OCI-LY7 (cell line): ENCODE measurements around the gene LRIG1. TPM values are rescaled to one million over a fixed set of nuclear protein-coding genes. Genes with fewer than 3 reads are reported as not detected.

Source experiments
- BruUV-seq: library from RNA; stranded (reverse); fragments of 400-500 nt; replicated peaks from 2 replicates; lab custom pipeline; 2021; lab: Mats Ljungman, UMichigan
- CTCF ChIA-PET: fragments of 300-600 bp; sonication (Branson Sonifier 250); formaldehyde crosslinking; loops from one replicate; lab custom pipeline; 2022; ENCODE audit warnings: antibody characterized with exemption; ENCODE audit not compliant: unreplicated experiment; lab: Charles Lee
- POLR2A ChIA-PET: fragments of 300-600 bp; sonication (Branson Sonifier 250); formaldehyde crosslinking; loops from one replicate; lab custom pipeline; 2022; ENCODE audit warnings: antibody characterized with exemption; lab: Charles Lee
- DNase-seq: peaks from one replicate; pipeline ENCODE4 v3.0.0-alpha.2; 2015; ENCODE audit warnings: low spot score
- H2AFZ ChIP-seq: fragments of 200-600 bp; sonication (generic), shearing (Covaris generic); 2 replicates; pipeline ENCODE4 v1.6.1; 2014; ENCODE audit warnings: mild to moderate bottlenecking, antibody characterized with exemption, low read length, moderate library complexity
- H3K27ac ChIP-seq: fragments of 200-600 bp; sonication (generic); 2 replicates; pipeline ENCODE4 v1.5.1; 2014; ENCODE audit warnings: mixed run types, low read depth, mild to moderate bottlenecking, moderate library complexity, low read length, inconsistent platforms; ENCODE audit not compliant: poor library complexity, severe bottlenecking
- H3K36me3 ChIP-seq: fragments of 200-600 bp; sonication (generic); 2 replicates; pipeline ENCODE4 v1.6.1; 2014; ENCODE audit warnings: mild to moderate bottlenecking, antibody characterized with exemption, low read length, moderate library complexity, mixed read lengths; ENCODE audit not compliant: insufficient read depth
- H3K4me1 ChIP-seq: fragments of 200-600 bp; sonication (generic); 2 replicates; pipeline ENCODE4 v1.5.1; 2014; ENCODE audit warnings: mild to moderate bottlenecking, low read length; ENCODE audit not compliant: insufficient read depth, poor library complexity, severe bottlenecking
- H3K4me2 ChIP-seq: fragments of 200-600 bp; sonication (generic); 2 replicates; pipeline ENCODE4 v1.6.1; 2014; ENCODE audit warnings: mild to moderate bottlenecking, low read length
- H3K4me3 ChIP-seq: fragments of 200-600 bp; sonication (generic); 2 replicates; pipeline ENCODE4 v1.5.1; 2014; ENCODE audit warnings: mild to moderate bottlenecking, low read depth, low read length; ENCODE audit not compliant: poor library complexity, severe bottlenecking
- H3K79me2 ChIP-seq: fragments of 200-600 bp; sonication (generic); 2 replicates; pipeline ENCODE4 v1.6.1; 2016; ENCODE audit warnings: low read depth, mild to moderate bottlenecking, low read length, moderate library complexity, mixed read lengths; ENCODE audit not compliant: insufficient read depth
- H3K9me2 ChIP-seq: fragments of 200-600 bp; sonication (generic); 2 replicates; pipeline ENCODE4 v1.6.1; 2016; ENCODE audit warnings: mild to moderate bottlenecking, low read length, mixed read lengths; ENCODE audit not compliant: insufficient read depth
- H3K9me3 ChIP-seq: fragments of 200-600 bp; sonication (generic); 2 replicates; pipeline ENCODE4 v1.6.1; 2014; ENCODE audit warnings: mild to moderate bottlenecking, mixed run types, low read length, mixed read lengths
- H4K20me1 ChIP-seq: fragments of 200-600 bp; sonication (generic); 2 replicates; pipeline ENCODE4 v1.6.1; 2014; ENCODE audit warnings: mild to moderate bottlenecking, antibody characterized with exemption, low read length, moderate library complexity, mixed read lengths; ENCODE audit not compliant: insufficient read depth
- EZH2phosphoT487 ChIP-seq: fragments of 200-600 bp; sonication (generic); IDR thresholded peaks from 2 replicates; pipeline ENCODE4 v1.6.1; 2018; ENCODE audit warnings: low read depth, borderline replicate concordance, mild to moderate bottlenecking, mixed run types, antibody characterized with exemption, low read length, moderate library complexity, mixed read lengths
- intact Hi-C: fragments of 100-400 bp; cut with micrococcal nuclease; formaldehyde crosslinking; loops from one replicate; pipeline ENCODE4 v1.10.0; 2022; ENCODE audit not compliant: unreplicated experiment
- total RNA-seq, 2 experiments: library from RNA; depleted of rRNA in 1 of 2; stranded (reverse); fragments of >200 nt in 1 of 2; shearing (Covaris generic) in 1 of 2; gene quantifications; 2 replicates each; pipeline ENCODE4 v1.2.3, GENCODE V29; 2014 to 2022
- TF ChIP-seq, protein P1 (sequence below): fragments of 200-600 bp; sonication (generic); conservative IDR thresholded peaks from 2 replicates; pipeline ENCODE4 v1.5.1; 2014; ENCODE audit warnings: mild to moderate bottlenecking, antibody characterized with exemption, low read length, moderate library complexity, mixed read lengths

The LRIG1 gene
- total RNA-seq, 2 experiments from 2014 or later: 84.2 to 115 TPM

DNA sequence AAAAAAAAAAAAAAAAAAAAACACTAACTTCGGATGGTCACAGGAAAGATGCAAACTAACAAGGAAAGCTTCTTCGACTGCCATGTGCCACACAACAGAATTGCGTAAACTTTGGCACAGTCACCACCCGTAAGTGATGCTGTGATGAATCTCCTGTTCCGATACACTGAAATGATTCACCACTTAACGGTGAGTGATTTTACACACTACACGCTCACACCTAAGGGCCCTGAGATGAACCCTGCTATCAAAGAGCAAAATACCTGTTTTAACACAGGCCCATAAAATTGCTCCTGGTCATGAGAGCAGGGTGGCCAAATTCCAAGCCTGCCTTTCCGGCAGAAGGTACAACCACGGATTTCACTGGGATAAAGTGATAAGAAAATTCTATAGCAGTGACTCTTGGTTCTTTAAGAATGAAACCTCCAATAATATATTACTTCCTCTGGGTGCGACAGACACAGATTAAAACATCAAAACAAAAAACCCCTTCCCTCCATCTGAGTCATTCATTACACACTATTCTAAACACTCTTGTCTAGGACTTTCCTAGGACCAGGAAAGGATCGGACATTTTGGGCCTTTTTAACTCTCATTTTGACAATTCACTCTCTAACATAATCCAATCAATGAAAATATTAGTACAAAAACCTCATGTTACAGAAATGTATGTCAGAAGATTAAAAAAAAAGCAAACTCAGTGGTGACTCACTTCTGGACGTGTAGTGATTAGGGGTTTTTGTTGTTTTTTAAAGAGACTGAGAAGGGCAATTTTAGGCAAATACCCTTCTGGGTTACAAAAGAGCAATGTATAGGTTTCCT lies 28.3 kb downstream of the LRIG1 start:
- Histone ChIP-seq H3K4me2 (peak overlapping the region; percentile 71), H3K27ac (peak overlapping the region; percentile 13), H3K9me2 (no peaks in the 10 kb centered on the region), H3K9me3 (no peaks in the 10 kb centered on the region), H3K4me1 (peaks cover 85% of the 10 kb centered on the region), H3K79me2 (peaks cover 100% of the 10 kb centered on the region), H3K4me3 (peak overlapping the region; percentile 49), H2AFZ (no peak overlapping the region), H4K20me1 (peaks cover 78% of the 10 kb centered on the region), H3K36me3 (peaks cover 56% of the 10 kb centered on the region)
- no peak for DNase-seq
- ChIA-PET CTCF (interaction anchor here (1.2 to 1.6 kb wide), 4 partner anchors 17 to 24 kb away, joined by 3 to 7 read pairs (median 4); no protein-coding TSS in a partner anchor), POLR2A (interaction anchor here (0.7 to 6.2 kb wide), 12 partner anchors 9 to 1481 kb away, joined by 3 to 74 read pairs (median 4); no protein-coding TSS in a partner anchor)
- BruUV-seq: no TSS peak
- intact Hi-C loops: no loop called here
- no peak for TF ChIP-seq EZH2phosphoT487
- TF ChIP-seq, protein P1, sequence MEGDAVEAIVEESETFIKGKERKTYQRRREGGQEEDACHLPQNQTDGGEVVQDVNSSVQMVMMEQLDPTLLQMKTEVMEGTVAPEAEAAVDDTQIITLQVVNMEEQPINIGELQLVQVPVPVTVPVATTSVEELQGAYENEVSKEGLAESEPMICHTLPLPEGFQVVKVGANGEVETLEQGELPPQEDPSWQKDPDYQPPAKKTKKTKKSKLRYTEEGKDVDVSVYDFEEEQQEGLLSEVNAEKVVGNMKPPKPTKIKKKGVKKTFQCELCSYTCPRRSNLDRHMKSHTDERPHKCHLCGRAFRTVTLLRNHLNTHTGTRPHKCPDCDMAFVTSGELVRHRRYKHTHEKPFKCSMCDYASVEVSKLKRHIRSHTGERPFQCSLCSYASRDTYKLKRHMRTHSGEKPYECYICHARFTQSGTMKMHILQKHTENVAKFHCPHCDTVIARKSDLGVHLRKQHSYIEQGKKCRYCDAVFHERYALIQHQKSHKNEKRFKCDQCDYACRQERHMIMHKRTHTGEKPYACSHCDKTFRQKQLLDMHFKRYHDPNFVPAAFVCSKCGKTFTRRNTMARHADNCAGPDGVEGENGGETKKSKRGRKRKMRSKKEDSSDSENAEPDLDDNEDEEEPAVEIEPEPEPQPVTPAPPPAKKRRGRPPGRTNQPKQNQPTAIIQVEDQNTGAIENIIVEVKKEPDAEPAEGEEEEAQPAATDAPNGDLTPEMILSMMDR: no peak

DNA sequence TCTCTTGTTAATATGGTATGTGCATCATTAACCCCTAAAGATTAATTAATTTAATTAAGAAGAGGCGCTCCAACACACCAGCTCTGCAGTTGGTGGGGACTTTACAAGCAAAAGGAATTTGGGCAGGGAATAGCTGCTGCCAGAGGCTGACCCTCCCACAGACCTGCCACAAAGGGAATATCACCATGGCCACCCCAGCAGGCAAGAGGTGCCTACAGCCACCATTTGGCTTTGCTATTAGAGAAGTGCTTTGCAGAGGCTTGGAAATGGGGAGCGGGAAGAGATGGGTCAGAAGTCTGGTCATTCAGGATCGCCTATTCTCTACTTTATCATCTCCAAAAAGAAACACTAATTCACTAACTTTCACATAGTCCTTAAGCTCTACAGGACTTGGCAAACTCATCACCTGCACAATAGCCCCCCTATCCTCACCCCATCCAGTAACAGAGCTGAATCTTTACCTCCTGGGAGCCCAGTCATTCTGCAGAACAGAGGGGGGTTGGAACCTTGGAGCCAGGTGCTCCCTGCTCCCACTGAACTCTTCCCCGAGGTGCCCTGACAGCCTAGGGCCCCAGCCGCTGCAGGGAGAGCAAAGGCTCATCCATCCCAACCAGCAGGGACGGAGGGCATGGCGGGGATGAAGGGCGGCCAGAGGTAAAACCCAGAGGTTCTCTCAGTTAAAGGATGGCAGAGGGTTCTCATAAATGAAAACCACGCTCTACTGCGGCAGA lies 29.7 kb downstream of the LRIG1 start:
- no peak overlapping the region for H3K27ac ChIP-seq
- CTCF ChIA-PET: no interaction called here
- H3K4me2 ChIP-seq: no peak overlapping the region
- POLR2A ChIA-PET: interaction anchor here (0.6 to 6.2 kb wide), 4 partner anchors 9 to 161 kb away, joined by 3 to 74 read pairs (median 14); no protein-coding TSS in a partner anchor
- H3K4me1 ChIP-seq: peaks cover 84% of the 10 kb centered on the region
- no peak for DNase-seq
- H3K9me2 ChIP-seq: no peaks in the 10 kb centered on the region
- intact Hi-C loops: no loop called here
- H3K36me3 ChIP-seq: peaks cover 54% of the 10 kb centered on the region
- TF ChIP-seq EZH2phosphoT487: no peak
- TF ChIP-seq, protein P1: no peak
- no TSS peak for BruUV-seq
- no peaks in the 10 kb centered on the region for H3K9me3 ChIP-seq
- H3K4me3 ChIP-seq: no peak overlapping the region
- peaks cover 75% of the 10 kb centered on the region for H4K20me1 ChIP-seq
- H3K79me2 ChIP-seq: peaks cover 100% of the 10 kb centered on the region
- no peak overlapping the region for H2AFZ ChIP-seq
